Retina (tissue), 1 donor: Measurements from ENCODE around the gene PSMA6.
"Not testable (repeated sequence)": the region's sequence is repeated elsewhere in the genome, so short reads cannot be mapped to it uniquely, and the experiment has no call there.

Experiments used
- DNase-seq: peaks from one replicate; pipeline ENCODE4 v3.0.0-alpha.2; 2016

Gene PSMA6

GRCh38 chr14:35331605-35332516, 39.7 kb downstream of the PSMA6 start:
- DNase-seq = no peak

GRCh38 chr14:35332517-35333263, 40.5 kb downstream of the PSMA6 start:
- DNase-seq = no peak

- no peak for DNase-seq
Measured at GRCh38 chr14:35333264-35333730, 41.1 kb downstream of the PSMA6 start.

GRCh38 chr14:35333797-35334743, 41.9 kb downstream of the PSMA6 start:
- no peak for DNase-seq

GRCh38 chr14:35335388-35336092, 43.4 kb downstream of the PSMA6 start:
- DNase-seq = no peak

GRCh38 chr14:35336171-35336493, 44.0 kb downstream of the PSMA6 start:
- not testable (repeated sequence) for DNase-seq

- DNase-seq = peak; percentile 40
Measured at GRCh38 chr14:35336494-35337268, 44.5 kb downstream of the PSMA6 start.

GRCh38 chr14:35337269-35338255, 45.4 kb downstream of the PSMA6 start:
- no peak for DNase-seq

GRCh38 chr14:35338731-35339405, 46.7 kb downstream of the PSMA6 start:
- no peak for DNase-seq

- DNase-seq = no peak
Measured at GRCh38 chr14:35339761-35340406, 47.7 kb downstream of the PSMA6 start.

GRCh38 chr14:35340616-35341453, 48.7 kb downstream of the PSMA6 start:
- no peak for DNase-seq

GRCh38 chr14:35341454-35341750, 49.2 kb downstream of the PSMA6 start:
- no peak for DNase-seq

- DNase-seq = peak; percentile 87
Measured at GRCh38 chr14:35341751-35342488, 49.7 kb downstream of the PSMA6 start.

- DNase-seq = no peak
Measured at GRCh38 chr14:35342489-35343010, 50.4 kb downstream of the PSMA6 start.

GRCh38 chr14:35343702-35344101, 51.5 kb downstream of the PSMA6 start:
- DNase-seq = no peak

GRCh38 chr14:35344107-35344807, 52.1 kb downstream of the PSMA6 start:
- DNase-seq = no peak
